H9 (cell line): Measurements from ENCODE around the gene ZCCHC17. TPM values are rescaled to one million over a fixed set of nuclear protein-coding genes. Genes with fewer than 3 reads are reported as not detected.

ENCODE experiments used
- DNase-seq: peaks from one replicate; pipeline ENCODE4 v3.0.0-alpha.2; 2017
- H2AFZ ChIP-seq: one replicate; pipeline ENCODE4 v1.6.1; 2013; ENCODE audit warnings: mild to moderate bottlenecking, low read length, control low read depth, moderate library complexity
- H2AK5ac ChIP-seq: 2 replicates; pipeline ENCODE4 v1.6.1; 2013; ENCODE audit warnings: low read length, control low read depth, mixed read lengths; ENCODE audit not compliant: insufficient read length
- H2BK120ac ChIP-seq: one replicate; pipeline ENCODE4 v1.6.1; 2013; ENCODE audit warnings: low read depth, mild to moderate bottlenecking, low read length, control low read depth, inconsistent platforms; ENCODE audit not compliant: poor library complexity, severe bottlenecking
- H2BK12ac ChIP-seq: 2 replicates; pipeline ENCODE4 v1.6.1; 2013; ENCODE audit warnings: low read length, control low read depth, mixed read lengths, low read depth; ENCODE audit not compliant: insufficient read length
- H2BK15ac ChIP-seq: 2 replicates; pipeline ENCODE4 v1.6.1; 2013; ENCODE audit warnings: low read depth, low read length, control low read depth
- H2BK20ac ChIP-seq: one replicate; pipeline ENCODE4 v1.6.1; 2013; ENCODE audit warnings: low read depth, mild to moderate bottlenecking, low read length, control low read depth, inconsistent platforms; ENCODE audit not compliant: poor library complexity, severe bottlenecking
- H2BK5ac ChIP-seq: 2 replicates; pipeline ENCODE4 v1.6.1; 2013; ENCODE audit warnings: low read length, control low read depth, mixed read lengths; ENCODE audit not compliant: insufficient read length
- H3K14ac ChIP-seq: 2 replicates; pipeline ENCODE4 v1.6.1; 2013; ENCODE audit warnings: low read length, control low read depth; ENCODE audit not compliant: insufficient read depth
- H3K18ac ChIP-seq: 2 replicates; pipeline ENCODE4 v1.6.1; 2013; ENCODE audit warnings: low read depth, mild to moderate bottlenecking, mixed read lengths, low read length, control low read depth; ENCODE audit not compliant: insufficient read length
- H3K23ac ChIP-seq: 2 replicates; pipeline ENCODE4 v1.6.1; 2013; ENCODE audit warnings: low read length, control low read depth, mixed read lengths, low read depth; ENCODE audit not compliant: insufficient read length
- H3K23me2 ChIP-seq: 2 replicates; pipeline ENCODE4 v1.6.1; 2013; ENCODE audit warnings: low read depth, mild to moderate bottlenecking, mixed read lengths, low read length, control low read depth; ENCODE audit not compliant: insufficient read length, poor library complexity, severe bottlenecking
- H3K27ac ChIP-seq: 2 replicates; pipeline ENCODE4 v1.5.1; 2013; ENCODE audit warnings: low read length, control low read depth, mixed read lengths, low read depth; ENCODE audit not compliant: insufficient read length
- H3K27me3 ChIP-seq: 2 replicates; pipeline ENCODE4 v1.6.1; 2013; ENCODE audit warnings: low read length, control low read depth, inconsistent platforms; ENCODE audit not compliant: insufficient read depth
- H3K4ac ChIP-seq: 2 replicates; pipeline ENCODE4 v1.6.1; 2013; ENCODE audit warnings: low read depth, mild to moderate bottlenecking, control low read depth, inconsistent platforms, low read length, moderate library complexity
- H3K4me1 ChIP-seq: 2 replicates; pipeline ENCODE4 v1.6.1; 2013; ENCODE audit warnings: low read length, control low read depth, inconsistent platforms; ENCODE audit not compliant: insufficient read depth
- H3K4me2 ChIP-seq: 2 replicates; pipeline ENCODE4 v1.6.1; 2013; ENCODE audit warnings: low read length, control low read depth, mixed read lengths; ENCODE audit not compliant: insufficient read length, insufficient read depth
- H3K56ac ChIP-seq: 2 replicates; pipeline ENCODE4 v1.6.1; 2013; ENCODE audit warnings: low read depth, mild to moderate bottlenecking, mixed read lengths, low read length, control low read depth; ENCODE audit not compliant: insufficient read length
- H3K79me1 ChIP-seq: 2 replicates; pipeline ENCODE4 v1.6.1; 2013; ENCODE audit warnings: low read depth, mild to moderate bottlenecking, moderate library complexity, low read length, control low read depth, inconsistent platforms; ENCODE audit not compliant: insufficient read depth, poor library complexity, severe bottlenecking
- H3K79me2 ChIP-seq: 2 replicates; pipeline ENCODE4 v1.6.1; 2013; ENCODE audit warnings: low read length, control low read depth, inconsistent platforms; ENCODE audit not compliant: insufficient read depth
- H3K9ac ChIP-seq: 2 replicates; pipeline ENCODE4 v1.6.1; 2013; ENCODE audit warnings: low read length, control low read depth, mixed read lengths; ENCODE audit not compliant: insufficient read length; ENCODE audit errors: extremely low read depth
- H3K9me3 ChIP-seq: one replicate; pipeline ENCODE4 v1.6.1; 2013; ENCODE audit warnings: low read depth, low read length, inconsistent platforms; ENCODE audit not compliant: control insufficient read depth
- H3T11ph ChIP-seq: one replicate; pipeline ENCODE4 v1.6.1; 2013; ENCODE audit warnings: mild to moderate bottlenecking, low read length, control low read depth, inconsistent platforms
- H4K20me1 ChIP-seq: one replicate; pipeline ENCODE4 v1.6.1; 2013; ENCODE audit not compliant: control insufficient read depth, insufficient read length, insufficient read depth
- H4K5ac ChIP-seq: 2 replicates; pipeline ENCODE4 v1.6.1; 2013; ENCODE audit warnings: low read depth, mild to moderate bottlenecking, mixed read lengths, low read length, control low read depth; ENCODE audit not compliant: insufficient read length
- H4K8ac ChIP-seq: replicated peaks from 2 replicates; pipeline ENCODE4 v1.6.1; 2013; ENCODE audit warnings: low read length, control low read depth, mixed read lengths, low read depth; ENCODE audit not compliant: insufficient read length
- H4K91ac ChIP-seq: 2 replicates; pipeline ENCODE4 v1.6.1; 2013; ENCODE audit warnings: low read depth, mild to moderate bottlenecking, moderate library complexity, mixed read lengths, low read length, control low read depth; ENCODE audit not compliant: insufficient read length
- H3K27ac Mint-ChIP-seq, 3 experiments: 2 replicates in 2 of 3; 3 replicates in 1 of 3; pipeline ENCODE4 v1.8.0; 2020 to 2021; ENCODE audit warnings: mixed read lengths in 3 of 3, mild to moderate bottlenecking in 1 of 3, moderate library complexity in 1 of 3
- H3K27me3 Mint-ChIP-seq: 2 replicates; pipeline ENCODE4 v1.8.0; 2021; ENCODE audit warnings: low read depth, mild to moderate bottlenecking, moderate library complexity, mixed read lengths
- H3K36me3 Mint-ChIP-seq, 3 experiments: 2 replicates in 2 of 3; 3 replicates in 1 of 3; pipeline ENCODE4 v1.8.0; 2020 to 2021; ENCODE audit warnings: low read depth in 3 of 3, mixed read lengths in 3 of 3; ENCODE audit not compliant: insufficient read depth in 1 of 3
- H3K4me1 Mint-ChIP-seq, 2 experiments: 2 replicates each; pipeline ENCODE4 v1.8.0; 2020; ENCODE audit warnings: mixed read lengths in 2 of 2
- H3K4me3 Mint-ChIP-seq, 2 experiments: 2 replicates in 1 of 2; 3 replicates in 1 of 2; pipeline ENCODE4 v1.8.0; 2020 to 2021; ENCODE audit warnings: mild to moderate bottlenecking in 2 of 2, mixed read lengths in 2 of 2, moderate library complexity in 1 of 2
- H3K9me3 Mint-ChIP-seq, 2 experiments: 2 replicates in 1 of 2; 3 replicates in 1 of 2; pipeline ENCODE4 v1.8.0; 2020; ENCODE audit warnings: mild to moderate bottlenecking in 2 of 2, mixed read lengths in 2 of 2, moderate library complexity in 1 of 2
- CTCF ChIP-seq: fragments of 200-600 bp; sonication (generic); conservative IDR thresholded peaks from 3 replicates; pipeline ENCODE4 v1.8.0; 2021; ENCODE audit warnings: antibody characterized with exemption, mild to moderate bottlenecking
- WGBS: extraction: QIAGEN DNeasy Blood & Tissue Kit; methylation state at CpG from one replicate; pipeline ENCODE4 v1.1.7; 2013; ENCODE audit warnings: missing lambda C conversion rate, low lambda C conversion rate, mixed read lengths; ENCODE audit not compliant: insufficient read length; ENCODE audit errors: extremely low coverage; 5-methylcytosine and 5-hydroxymethylcytosine counted together
- long read RNA-seq: library from polyadenylated mRNA; unstranded; transcript quantifications from one replicate; pipeline ENCODE4 v2.0.0, GENCODE V29; 2020
- total RNA-seq: library from RNA; stranded (reverse); gene quantifications from 2 replicates; pipeline ENCODE4 v1.2.1, GENCODE V29; 2021

The ZCCHC17 gene
- 47.7 and 50.4 TPM in 2 replicates for total RNA-seq
- long read RNA-seq, transcript ZCCHC17-201 (8 exons, 1,605 nt): major isoform, 26 of 55 reads
- long read RNA-seq, transcript ZCCHC17-204 (9 exons, 1,705 nt): minor isoform, 5 of 55 reads
- long read RNA-seq, partial matches to known transcripts: 10 of 55 reads
- long read RNA-seq, other reads (novel, unspliced or antisense): 12 of 55 reads

- Histone ChIP-seq H3T11ph (no peak within 1 kb of the TSS), H2BK12ac (no peak within 1 kb of the TSS), H3K56ac (no peak within 1 kb of the TSS), H3K4me1 (peaks cover 2% of the 10 kb centered on the region), H3K23ac (no peak within 1 kb of the TSS), H2BK20ac (no peak within 1 kb of the TSS), H3K14ac (peak within 1 kb of the TSS; percentile 93), H3K4ac (no peak within 1 kb of the TSS), H3K27me3 (no peaks in the 10 kb centered on the region), H4K5ac (no peak within 1 kb of the TSS), H2BK5ac (no peak within 1 kb of the TSS), H2AFZ (no peak within 1 kb of the TSS), H2BK120ac (no peak within 1 kb of the TSS), H3K18ac (peak within 1 kb of the TSS; percentile 86), H3K9ac (peak within 1 kb of the TSS; percentile 96), H3K4me2 (peak within 1 kb of the TSS; percentile 95), H4K20me1 (no peaks in the 10 kb centered on the region), H2BK15ac (no peak within 1 kb of the TSS), H4K8ac (no peak within 1 kb of the TSS), H3K79me1 (peaks cover 4% of the 10 kb centered on the region), H3K23me2 (no peaks in the 10 kb centered on the region), H3K79me2 (peaks cover 31% of the 10 kb centered on the region; the same call in 1 of the 2 replicates), H4K91ac (no peak within 1 kb of the TSS), H2AK5ac (no peak within 1 kb of the TSS), H3K9me3 (no peaks in the 10 kb centered on the region), H3K27ac (no peak within 1 kb of the TSS)
- Mint-ChIP-seq H3K4me1 (peaks cover 8 to 13% of the 10 kb centered on the region in 2 experiments), H3K27ac (peak within 1 kb of the TSS in 2 of 3 experiments; percentile 48 to 59; a peak in 4 of 7 replicates), H3K36me3 (peaks cover 23 to 38% (median 36%) of the 10 kb centered on the region in 3 experiments; a peak in 6 of 7 replicates), H3K4me3 (no peak within 1 kb of the TSS), H3K27me3 (peaks cover 1% of the 10 kb centered on the region; the same call in 1 of the 2 replicates), H3K9me3 (no peaks in the 10 kb centered on the region; a peak in 1 of 5 replicates)
- DNase-seq: peak; percentile 98
- TF ChIP-seq CTCF: 0 out of 3 replicates have a peak, but pooled peaks have one; percentile 15
- WGBS: no CpG with 5 or more reads among the region's 53 CpGs
Measured at GRCh38 chr1:31296486-31297276, at the start of gene ZCCHC17, which contains the start of gene SNRNP40. Gene ZCCHC17 (plus strand): TSS chr1:31297032. CDS start chr1:31310099, 13,067 bp downstream. Gene SNRNP40 (minus strand): TSS chr1:31296788. CDS start chr1:31296751, 37 bp downstream.
